Fibroblast of the aortic adventitia (primary cell): ENCODE data around the gene SLC36A1. TPM values are rescaled to one million over a fixed set of nuclear protein-coding genes. Genes with fewer than 3 reads are reported as not detected.

Experiments
- DNase-seq: peaks from one replicate; pipeline ENCODE4 v3.0.0-alpha.2; 2010; ENCODE audit warnings: low read depth
- H3K4me3 ChIP-seq: 2 replicates; pipeline ENCODE4 v1.5.1; 2011; ENCODE audit warnings: low read depth, mild to moderate bottlenecking, control low read depth, low read length, moderate library complexity
- total RNA-seq: library from RNA; depleted of rRNA; stranded (reverse); fragments of >200 nt; gene quantifications from 2 replicates; pipeline ENCODE4 v1.2.3, GENCODE V29; 2012; ENCODE audit warnings: low replicate concordance
- TF ChIP-seq, protein P1 (sequence below): IDR thresholded peaks from 2 replicates; pipeline ENCODE4 v1.5.1; 2011; ENCODE audit warnings: mild to moderate bottlenecking, low read length, control low read depth, inconsistent platforms; ENCODE audit not compliant: insufficient read depth

Gene SLC36A1
- total RNA-seq, 1 donor = 15.2 TPM

- H3K4me3 ChIP-seq = no peak overlapping the region
- TF ChIP-seq, protein P1, sequence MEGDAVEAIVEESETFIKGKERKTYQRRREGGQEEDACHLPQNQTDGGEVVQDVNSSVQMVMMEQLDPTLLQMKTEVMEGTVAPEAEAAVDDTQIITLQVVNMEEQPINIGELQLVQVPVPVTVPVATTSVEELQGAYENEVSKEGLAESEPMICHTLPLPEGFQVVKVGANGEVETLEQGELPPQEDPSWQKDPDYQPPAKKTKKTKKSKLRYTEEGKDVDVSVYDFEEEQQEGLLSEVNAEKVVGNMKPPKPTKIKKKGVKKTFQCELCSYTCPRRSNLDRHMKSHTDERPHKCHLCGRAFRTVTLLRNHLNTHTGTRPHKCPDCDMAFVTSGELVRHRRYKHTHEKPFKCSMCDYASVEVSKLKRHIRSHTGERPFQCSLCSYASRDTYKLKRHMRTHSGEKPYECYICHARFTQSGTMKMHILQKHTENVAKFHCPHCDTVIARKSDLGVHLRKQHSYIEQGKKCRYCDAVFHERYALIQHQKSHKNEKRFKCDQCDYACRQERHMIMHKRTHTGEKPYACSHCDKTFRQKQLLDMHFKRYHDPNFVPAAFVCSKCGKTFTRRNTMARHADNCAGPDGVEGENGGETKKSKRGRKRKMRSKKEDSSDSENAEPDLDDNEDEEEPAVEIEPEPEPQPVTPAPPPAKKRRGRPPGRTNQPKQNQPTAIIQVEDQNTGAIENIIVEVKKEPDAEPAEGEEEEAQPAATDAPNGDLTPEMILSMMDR = no peak
- no peak for DNase-seq
Observed at GRCh38 chr5:151522226-151522625, 74.8 kb downstream of the SLC36A1 start.

DNA sequence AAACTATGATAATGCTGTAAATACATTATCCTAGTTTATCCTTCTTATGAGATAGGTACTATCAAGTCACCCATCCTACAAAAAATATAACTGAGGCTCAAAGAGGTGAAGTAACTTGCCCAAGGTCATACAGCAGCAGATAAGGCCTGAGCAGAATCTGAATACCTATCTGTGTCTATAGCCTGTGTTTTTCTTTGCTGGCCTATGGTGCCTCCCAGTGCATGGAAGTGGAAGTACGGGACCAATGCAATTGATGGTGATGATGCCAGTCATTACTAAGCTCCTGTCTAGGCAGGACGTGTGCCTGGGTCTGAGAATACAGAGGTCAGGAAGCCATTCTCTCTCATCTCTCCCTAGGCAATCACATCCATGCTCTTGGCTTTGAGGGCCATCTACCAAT, 75.9 kb downstream of the SLC36A1 start:
- DNase-seq = peak; percentile 41
- TF ChIP-seq, protein P1 = peak; percentile 68
- H3K4me3 ChIP-seq = no peak overlapping the region

DNA sequence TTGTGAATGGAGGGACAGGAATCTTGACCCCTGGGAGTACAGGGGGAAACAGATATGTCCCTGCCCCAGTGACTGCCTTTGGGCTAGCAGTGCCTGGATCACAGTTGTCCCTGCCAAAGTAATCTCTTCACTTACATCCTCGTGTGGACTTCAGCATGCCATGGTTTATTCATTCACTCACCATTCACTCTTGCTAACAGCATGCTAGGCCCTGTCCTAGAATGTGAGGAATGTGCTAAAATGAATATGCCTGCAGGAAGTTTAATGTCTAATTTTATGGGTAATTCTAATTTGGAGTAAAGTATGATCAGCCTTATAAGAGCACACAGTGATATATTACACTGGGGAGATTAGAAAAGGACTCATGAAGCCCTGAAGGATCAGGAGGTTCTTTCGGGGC, 80.8 kb downstream of the SLC36A1 start:
- DNase-seq = no peak
- no peak overlapping the region for H3K4me3 ChIP-seq
- TF ChIP-seq, protein P1 = no peak

- H3K4me3 ChIP-seq = no peak overlapping the region
- TF ChIP-seq, protein P1 = no peak
Observed at GRCh38 chr5:151528996-151529395, 81.6 kb downstream of the SLC36A1 start.

DNA sequence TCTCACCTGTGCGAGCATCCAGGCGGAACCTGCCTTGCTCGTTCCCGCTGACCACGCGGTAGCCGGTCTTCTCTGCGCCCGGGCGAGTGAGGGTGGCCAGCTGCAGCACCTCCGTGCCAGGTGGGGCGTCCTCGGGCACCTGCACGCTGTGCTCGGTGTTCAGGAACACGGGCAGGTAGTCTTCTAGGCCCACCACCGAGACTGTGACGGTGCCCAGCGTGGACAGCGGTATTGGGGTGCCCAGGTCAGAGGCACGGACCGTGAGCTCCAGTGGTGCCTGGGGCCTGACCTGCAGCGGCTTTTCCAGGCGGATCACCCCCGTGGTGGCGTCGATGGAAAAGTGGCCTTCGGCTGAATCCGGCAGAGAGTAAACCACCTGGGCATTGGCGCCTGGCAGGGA, 84.2 kb downstream of the SLC36A1 start:
- no peak for DNase-seq
- H3K4me3 ChIP-seq = no peak overlapping the region
- TF ChIP-seq, protein P1 = no peak

More at GRCh38 chr5:151528996-151529395, 81.6 kb downstream of the SLC36A1 start:
- no peak for DNase-seq

DNA sequence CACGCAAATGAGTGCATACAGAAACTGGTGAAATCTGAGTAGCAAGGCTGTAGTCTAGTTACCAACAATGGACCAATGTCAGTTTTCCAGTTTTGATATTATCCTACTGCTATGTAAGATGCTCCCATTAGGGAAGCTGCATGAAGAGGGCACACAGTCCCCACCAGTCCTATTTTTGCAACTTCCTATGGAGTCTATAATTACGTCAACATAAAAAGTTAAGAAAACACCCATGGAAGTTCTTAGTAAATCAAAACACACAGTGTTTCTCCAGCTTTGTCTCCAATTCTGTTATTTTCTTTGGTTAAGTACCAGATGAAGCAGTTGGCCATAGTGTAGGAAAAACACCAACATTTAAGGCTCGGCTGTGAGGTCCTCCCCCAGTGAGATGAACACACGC, 85.0 kb downstream of the SLC36A1 start:
- TF ChIP-seq, protein P1 = no peak
- no peak for DNase-seq
- H3K4me3 ChIP-seq = no peak overlapping the region

DNA sequence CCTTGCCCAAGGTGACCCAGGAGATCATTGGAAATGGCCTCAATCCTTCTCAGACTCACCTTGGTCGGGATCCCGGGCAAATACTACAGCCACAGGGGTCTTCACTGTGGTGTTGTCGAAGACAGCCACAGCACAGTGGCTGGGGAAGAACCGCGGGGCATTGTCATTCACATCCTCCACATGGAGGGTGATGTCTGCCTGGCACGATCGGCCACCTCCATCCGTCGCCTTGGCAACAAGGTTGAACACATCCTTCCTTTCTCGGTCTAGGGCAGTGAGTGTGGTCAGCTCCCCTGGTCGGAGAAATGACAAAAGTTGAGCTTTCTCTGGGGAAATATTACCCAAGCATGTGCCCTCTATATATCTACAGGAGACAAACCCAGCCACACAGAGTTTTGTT, 86.9 kb downstream of the SLC36A1 start:
- no peak overlapping the region for H3K4me3 ChIP-seq
- TF ChIP-seq, protein P1 = no peak
- DNase-seq = no peak
